K562 (cell line): Measurements from ENCODE around the gene NTRK1. TPM values are rescaled to one million over a fixed set of nuclear protein-coding genes. Genes with fewer than 3 reads are reported as not detected.

Experiments used
- HMGN3 ChIP-seq: IDR thresholded peaks from 2 replicates; pipeline ENCODE4 v1.6.1; 2011; ENCODE audit warnings: borderline replicate concordance, low read depth, mild to moderate bottlenecking, mixed read lengths, low read length; ENCODE audit not compliant: insufficient read length; ENCODE audit errors: extremely low read depth
- NBN ChIP-seq: fragments of 450-650 bp; IDR thresholded peaks from 2 replicates; pipeline ENCODE4 v1.6.1; 2016; ENCODE audit warnings: low read depth, mild to moderate bottlenecking
- PBX2 ChIP-seq, 2 experiments: IDR thresholded peaks in 1 of 2; conservative IDR thresholded peaks in 1 of 2; 2 replicates each; pipeline ENCODE4 v1.6.1; 2016; ENCODE audit warnings: low read depth in 2 of 2, mild to moderate bottlenecking in 1 of 2, missing compliant biosample characterization in 1 of 2, missing genetic modification characterization in 1 of 2, moderate library complexity in 1 of 2
- RAD51 ChIP-seq: fragments of 450-650 bp; IDR thresholded peaks from 2 replicates; pipeline ENCODE4 v1.7.1; 2016; ENCODE audit warnings: low read depth, mild to moderate bottlenecking, borderline replicate concordance
- SOX6 ChIP-seq: fragments of 450-650 bp; IDR thresholded peaks from 2 replicates; pipeline ENCODE4 v1.6.1; 2014; ENCODE audit warnings: mild to moderate bottlenecking
- ZFP30 ChIP-seq: fragments of 250-450 bp; sonication (Bioruptor Pico); IDR thresholded peaks from 2 replicates; pipeline ENCODE4 v1.8.0; 2022; ENCODE audit warnings: moderate library complexity, mild to moderate bottlenecking, inconsistent platforms, borderline replicate concordance
- ZFP91 ChIP-seq: sonication (generic); formaldehyde crosslinking; IDR thresholded peaks from 2 replicates; pipeline ENCODE4 v1.8.0; 2022; ENCODE audit warnings: mild to moderate bottlenecking, missing genetic modification reagents
- ZNF12 ChIP-seq: sonication (generic); formaldehyde crosslinking; IDR thresholded peaks from 2 replicates; pipeline ENCODE4 v1.4.0; 2020; ENCODE audit warnings: mild to moderate bottlenecking, missing genetic modification reagents
- polyA plus RNA-seq, 8 experiments: library from polyadenylated mRNA; depleted of rRNA in 4 of 8; stranded (reverse) in 5 of 8; unstranded in 3 of 8; fragments of >200 nt; fragmentation: Nextera tagmentation in 2 of 8; fragmentation: Illumina TruSeq in 1 of 8; extraction: Ambion mirVana in 2 of 8; extraction: Trizol in 1 of 8; gene quantifications; 2 replicates each; pipeline versions ENCODE4 v1.2.1 to v1.2.3, GENCODE V29; 2011 to 2014; ENCODE audit warnings: inconsistent platforms in 1 of 8, missing spikeins in 1 of 8
- total RNA-seq, 7 experiments: library from RNA; depleted of rRNA in 6 of 7; stranded (reverse); fragments of >200 nt in 6 of 7; fragmentation: Illumina TruSeq in 2 of 7; extraction: Trizol in 2 of 7; gene quantifications; 2 replicates each; pipeline versions ENCODE4 v1.2.1 to v1.2.3, GENCODE V29; 2011 to 2021; ENCODE audit warnings: low replicate concordance in 1 of 7
- TF ChIP-seq, protein P1 (sequence below): fragments of 250-450 bp; sonication (Bioruptor Pico); IDR thresholded peaks from 2 replicates; pipeline ENCODE4 v1.8.0; 2022; ENCODE audit warnings: inconsistent platforms
- TF ChIP-seq, protein P2 (sequence below), 2 experiments: fragments of 450-650 bp; formaldehyde crosslinking in 1 of 2; IDR thresholded peaks; 2 replicates each; pipeline versions ENCODE4 v1.4.0 to v1.6.1; 2014 to 2020; ENCODE audit warnings: mild to moderate bottlenecking in 2 of 2, borderline replicate concordance in 1 of 2, low read depth in 1 of 2

NTRK1 gene
- total and polyA plus RNA-seq, 9 of the 15 experiments (the other 6 are each of a cell fraction or from before 2014, with no cell fraction given) = 0.46 to 30.0 (median 7.9) TPM

DNA sequence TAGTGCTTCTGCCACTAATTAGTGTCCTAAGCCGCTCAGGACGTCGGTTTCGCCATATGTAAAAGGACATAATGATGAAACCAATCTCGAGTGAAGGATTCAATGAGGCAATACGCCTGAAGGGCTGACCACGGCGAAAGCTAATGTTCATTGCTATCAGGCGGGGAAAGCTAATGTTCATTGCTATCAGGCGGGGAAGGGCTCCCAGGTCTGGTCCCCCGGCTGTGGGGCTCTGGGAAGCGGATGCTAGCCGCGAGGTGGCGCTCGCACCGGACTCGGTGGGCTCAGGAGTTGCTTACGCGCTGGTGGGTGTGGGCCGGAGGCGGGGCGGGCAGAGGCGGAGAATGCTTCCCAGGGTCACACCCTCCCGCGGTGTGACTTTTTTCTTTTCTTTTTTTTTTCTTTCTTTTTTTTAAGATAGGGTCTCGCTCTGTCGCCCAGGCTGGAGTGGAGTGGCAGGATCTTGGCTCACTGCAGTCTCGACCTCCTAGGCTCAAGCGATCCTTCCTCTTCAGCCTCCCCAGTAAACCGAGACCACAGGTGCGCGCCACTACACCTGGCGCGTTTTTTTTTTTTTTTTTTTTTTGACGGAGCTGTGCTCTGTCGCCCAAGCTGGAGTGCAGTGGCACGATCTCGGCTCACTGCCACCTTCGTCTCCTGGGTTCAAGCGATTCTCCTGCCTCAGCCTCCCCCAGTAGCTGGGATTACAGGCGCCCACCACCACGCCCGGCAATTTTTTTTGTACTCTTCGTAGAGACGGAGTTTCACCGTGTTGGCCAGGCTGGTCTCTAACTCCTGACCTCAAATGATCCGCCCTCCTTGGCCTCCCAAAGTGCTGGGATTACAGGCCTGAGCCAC, 31.8 kb downstream of the NTRK1 start (continued):
- TF ChIP-seq HMGN3 (no peak), PBX2 (CRISPR knock-in tag; IDR thresholded peaks at IDR 0.05; ENCODE audit: low read depth) (no peak), PBX2 (tag; conservative IDR thresholded peaks at IDR 0.05; ENCODE audit: low read depth) (no peak), ZFP30 (CRISPR knock-in tag) (no peak), ZFP91 (CRISPR knock-in tag) (no peak), RAD51 (no peak), NBN (no peak), ZNF12 (0 out of 2 replicates have a peak, but pooled peaks have one; percentile 12), SOX6 (0 out of 2 replicates have a peak, but pooled peaks have one; percentile 27)
- TF ChIP-seq, protein P1, sequence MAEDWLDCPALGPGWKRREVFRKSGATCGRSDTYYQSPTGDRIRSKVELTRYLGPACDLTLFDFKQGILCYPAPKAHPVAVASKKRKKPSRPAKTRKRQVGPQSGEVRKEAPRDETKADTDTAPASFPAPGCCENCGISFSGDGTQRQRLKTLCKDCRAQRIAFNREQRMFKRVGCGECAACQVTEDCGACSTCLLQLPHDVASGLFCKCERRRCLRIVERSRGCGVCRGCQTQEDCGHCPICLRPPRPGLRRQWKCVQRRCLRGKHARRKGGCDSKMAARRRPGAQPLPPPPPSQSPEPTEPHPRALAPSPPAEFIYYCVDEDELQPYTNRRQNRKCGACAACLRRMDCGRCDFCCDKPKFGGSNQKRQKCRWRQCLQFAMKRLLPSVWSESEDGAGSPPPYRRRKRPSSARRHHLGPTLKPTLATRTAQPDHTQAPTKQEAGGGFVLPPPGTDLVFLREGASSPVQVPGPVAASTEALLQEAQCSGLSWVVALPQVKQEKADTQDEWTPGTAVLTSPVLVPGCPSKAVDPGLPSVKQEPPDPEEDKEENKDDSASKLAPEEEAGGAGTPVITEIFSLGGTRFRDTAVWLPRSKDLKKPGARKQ (CRISPR knock-in tag) = no peak
- TF ChIP-seq, protein P2, sequence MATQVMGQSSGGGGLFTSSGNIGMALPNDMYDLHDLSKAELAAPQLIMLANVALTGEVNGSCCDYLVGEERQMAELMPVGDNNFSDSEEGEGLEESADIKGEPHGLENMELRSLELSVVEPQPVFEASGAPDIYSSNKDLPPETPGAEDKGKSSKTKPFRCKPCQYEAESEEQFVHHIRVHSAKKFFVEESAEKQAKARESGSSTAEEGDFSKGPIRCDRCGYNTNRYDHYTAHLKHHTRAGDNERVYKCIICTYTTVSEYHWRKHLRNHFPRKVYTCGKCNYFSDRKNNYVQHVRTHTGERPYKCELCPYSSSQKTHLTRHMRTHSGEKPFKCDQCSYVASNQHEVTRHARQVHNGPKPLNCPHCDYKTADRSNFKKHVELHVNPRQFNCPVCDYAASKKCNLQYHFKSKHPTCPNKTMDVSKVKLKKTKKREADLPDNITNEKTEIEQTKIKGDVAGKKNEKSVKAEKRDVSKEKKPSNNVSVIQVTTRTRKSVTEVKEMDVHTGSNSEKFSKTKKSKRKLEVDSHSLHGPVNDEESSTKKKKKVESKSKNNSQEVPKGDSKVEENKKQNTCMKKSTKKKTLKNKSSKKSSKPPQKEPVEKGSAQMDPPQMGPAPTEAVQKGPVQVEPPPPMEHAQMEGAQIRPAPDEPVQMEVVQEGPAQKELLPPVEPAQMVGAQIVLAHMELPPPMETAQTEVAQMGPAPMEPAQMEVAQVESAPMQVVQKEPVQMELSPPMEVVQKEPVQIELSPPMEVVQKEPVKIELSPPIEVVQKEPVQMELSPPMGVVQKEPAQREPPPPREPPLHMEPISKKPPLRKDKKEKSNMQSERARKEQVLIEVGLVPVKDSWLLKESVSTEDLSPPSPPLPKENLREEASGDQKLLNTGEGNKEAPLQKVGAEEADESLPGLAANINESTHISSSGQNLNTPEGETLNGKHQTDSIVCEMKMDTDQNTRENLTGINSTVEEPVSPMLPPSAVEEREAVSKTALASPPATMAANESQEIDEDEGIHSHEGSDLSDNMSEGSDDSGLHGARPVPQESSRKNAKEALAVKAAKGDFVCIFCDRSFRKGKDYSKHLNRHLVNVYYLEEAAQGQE (IDR thresholded peaks at IDR 0.05; ENCODE audit: borderline replicate concordance) = peak; percentile 90
- TF ChIP-seq, protein P2 (CRISPR knock-in tag; IDR thresholded peaks at IDR 0.05; ENCODE audit: low read depth) = no peak
